BE2C (cell line): ENCODE data around the gene CCDC102B.
"Not testable (repeated sequence)": the region's sequence is repeated elsewhere in the genome, so short reads cannot be mapped to it uniquely, and the experiment has no call there.

Experiments used
- DNase-seq: peaks from one replicate; pipeline ENCODE4 v3.0.0-alpha.2; 2020
- H3K27me3 ChIP-seq: fragments of 250-450 bp; sonication (Bioruptor Pico); 2 replicates; pipeline ENCODE4 v1.5.1; 2020; ENCODE audit warnings: mild to moderate bottlenecking
- H3K36me3 ChIP-seq: fragments of 250-450 bp; sonication (Bioruptor Pico); 2 replicates; pipeline ENCODE4 v1.5.1; 2020; ENCODE audit warnings: mild to moderate bottlenecking
- H3K4me1 ChIP-seq: fragments of 250-450 bp; sonication (Bioruptor Pico); 2 replicates; pipeline ENCODE4 v1.5.1; 2020
- H3K4me3 ChIP-seq: 2 replicates; pipeline ENCODE4 v1.5.1; 2011; ENCODE audit warnings: low read depth, low read length
- H3K9me3 ChIP-seq: fragments of 250-450 bp; sonication (Bioruptor Pico); 2 replicates; pipeline ENCODE4 v1.5.1; 2020
- TF ChIP-seq, protein P1 (sequence below): IDR thresholded peaks from 2 replicates; pipeline ENCODE4 v1.5.1; 2012; ENCODE audit warnings: mild to moderate bottlenecking, low read depth, low read length

Gene CCDC102B

DNA sequence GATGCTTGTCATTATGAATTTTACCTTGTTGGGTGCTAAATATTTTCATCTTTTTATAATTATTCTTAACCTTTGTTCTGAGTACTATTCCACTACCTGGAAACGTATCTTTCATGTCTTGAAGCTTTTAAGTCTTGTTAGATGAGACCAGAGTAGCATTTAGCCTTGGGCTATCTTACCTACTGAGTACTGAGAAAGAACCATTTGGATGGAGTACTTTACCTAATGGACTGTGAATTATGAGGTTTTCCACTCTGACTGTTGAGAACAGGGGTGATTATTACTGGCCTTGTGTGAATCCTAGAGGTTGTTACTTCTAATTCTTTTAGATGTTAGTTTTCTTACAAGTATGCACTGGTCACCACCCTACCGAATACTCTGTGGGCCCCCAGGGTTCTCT, 63.5 kb downstream of the CCDC102B start:
- Histone ChIP-seq H3K9me3 (no peaks in the 10 kb centered on the region), H3K4me3 (no peak overlapping the region), H3K4me1 (no peaks in the 10 kb centered on the region), H3K27me3 (no peaks in the 10 kb centered on the region), H3K36me3 (no peaks in the 10 kb centered on the region)
- TF ChIP-seq, protein P1, sequence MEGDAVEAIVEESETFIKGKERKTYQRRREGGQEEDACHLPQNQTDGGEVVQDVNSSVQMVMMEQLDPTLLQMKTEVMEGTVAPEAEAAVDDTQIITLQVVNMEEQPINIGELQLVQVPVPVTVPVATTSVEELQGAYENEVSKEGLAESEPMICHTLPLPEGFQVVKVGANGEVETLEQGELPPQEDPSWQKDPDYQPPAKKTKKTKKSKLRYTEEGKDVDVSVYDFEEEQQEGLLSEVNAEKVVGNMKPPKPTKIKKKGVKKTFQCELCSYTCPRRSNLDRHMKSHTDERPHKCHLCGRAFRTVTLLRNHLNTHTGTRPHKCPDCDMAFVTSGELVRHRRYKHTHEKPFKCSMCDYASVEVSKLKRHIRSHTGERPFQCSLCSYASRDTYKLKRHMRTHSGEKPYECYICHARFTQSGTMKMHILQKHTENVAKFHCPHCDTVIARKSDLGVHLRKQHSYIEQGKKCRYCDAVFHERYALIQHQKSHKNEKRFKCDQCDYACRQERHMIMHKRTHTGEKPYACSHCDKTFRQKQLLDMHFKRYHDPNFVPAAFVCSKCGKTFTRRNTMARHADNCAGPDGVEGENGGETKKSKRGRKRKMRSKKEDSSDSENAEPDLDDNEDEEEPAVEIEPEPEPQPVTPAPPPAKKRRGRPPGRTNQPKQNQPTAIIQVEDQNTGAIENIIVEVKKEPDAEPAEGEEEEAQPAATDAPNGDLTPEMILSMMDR: no peak
- DNase-seq: no peak

GRCh38 chr18:68865021-68865420, 67.1 kb downstream of the CCDC102B start:
- no peaks in the 10 kb centered on the region for H3K4me1 ChIP-seq
- H3K36me3 ChIP-seq: no peaks in the 10 kb centered on the region
- no peaks in the 10 kb centered on the region for H3K27me3 ChIP-seq
- TF ChIP-seq, protein P1: no peak
- no peaks in the 10 kb centered on the region for H3K9me3 ChIP-seq
- DNase-seq: no peak
- no peak overlapping the region for H3K4me3 ChIP-seq

- Histone ChIP-seq H3K9me3 (no peaks in the 10 kb centered on the region), H3K4me1 (no peaks in the 10 kb centered on the region), H3K4me3 (no peak overlapping the region), H3K27me3 (no peaks in the 10 kb centered on the region), H3K36me3 (no peaks in the 10 kb centered on the region)
- DNase-seq: no peak
- TF ChIP-seq, protein P1: no peak
Observed at GRCh38 chr18:68865503-68865902, 67.6 kb downstream of the CCDC102B start.

DNA sequence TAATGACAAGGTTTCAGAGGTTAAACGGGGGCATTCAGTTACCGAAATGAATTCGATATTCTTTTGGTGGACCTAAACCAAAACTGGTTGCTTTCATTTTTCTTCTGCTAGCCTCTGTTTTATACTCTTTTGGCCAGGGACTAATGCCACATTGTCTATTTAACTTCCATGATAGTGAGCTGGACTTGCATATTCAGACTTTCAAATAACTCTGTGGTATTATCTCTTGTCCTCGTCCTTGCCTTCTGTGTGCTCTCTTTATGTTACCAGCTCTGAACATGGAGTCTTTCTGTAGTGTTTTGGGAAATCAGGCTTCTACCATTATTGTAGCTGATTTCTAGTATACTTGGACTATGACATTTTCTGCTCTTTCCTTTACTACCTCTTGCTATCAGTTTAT, 75.1 kb downstream of the CCDC102B start:
- DNase-seq: no peak
- H3K4me3 ChIP-seq: no peak overlapping the region
- H3K9me3 ChIP-seq: no peaks in the 10 kb centered on the region
- no peaks in the 10 kb centered on the region for H3K36me3 ChIP-seq
- TF ChIP-seq, protein P1: no peak
- H3K27me3 ChIP-seq: no peaks in the 10 kb centered on the region
- H3K4me1 ChIP-seq: no peaks in the 10 kb centered on the region

DNA sequence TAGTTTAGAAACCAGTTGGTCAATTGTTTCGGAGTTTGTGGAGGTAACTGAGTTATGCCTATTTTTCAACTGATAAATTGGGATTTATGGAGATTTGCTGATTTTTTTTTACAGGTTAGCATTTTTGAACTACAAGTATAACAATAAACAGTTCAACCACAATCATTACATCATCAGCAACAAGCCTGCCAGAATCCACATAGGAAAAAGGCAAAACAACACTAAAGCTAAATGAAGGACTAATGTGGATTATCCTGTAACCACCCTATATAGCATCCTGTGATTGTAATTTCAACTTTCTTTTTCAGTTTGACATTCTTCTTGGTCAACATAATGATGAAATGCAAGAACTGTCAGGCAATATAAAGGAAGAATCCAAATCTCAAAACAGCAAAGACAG, 76.5 kb downstream of the CCDC102B start:
- TF ChIP-seq, protein P1: no peak
- no peak for DNase-seq
- Histone ChIP-seq H3K4me1 (no peaks in the 10 kb centered on the region), H3K4me3 (no peak overlapping the region), H3K36me3 (no peaks in the 10 kb centered on the region), H3K9me3 (no peaks in the 10 kb centered on the region), H3K27me3 (no peaks in the 10 kb centered on the region)

- H3K9me3 ChIP-seq, DNase-seq, H3K27me3 ChIP-seq, H3K4me3 ChIP-seq, H3K4me1 ChIP-seq, H3K36me3 ChIP-seq: not testable (repeated sequence)
Observed at GRCh38 chr18:68879947-68880346, 82.1 kb downstream of the CCDC102B start.

- Histone ChIP-seq H3K36me3 (no peaks in the 10 kb centered on the region), H3K4me3 (no peak overlapping the region), H3K27me3 (no peaks in the 10 kb centered on the region), H3K4me1 (no peaks in the 10 kb centered on the region), H3K9me3 (no peaks in the 10 kb centered on the region)
- TF ChIP-seq, protein P1: no peak
- DNase-seq: no peak
Observed at GRCh38 chr18:68887410-68887809, 89.5 kb downstream of the CCDC102B start.
